IMR-90 (cell line): ENCODE results near the gene CSH1.
A peak's percentile ranks its signal among the peaks of the same experiment; 100 is the strongest.
"Not testable (repeated sequence)": the region's sequence is repeated elsewhere in the genome, so short reads cannot be mapped to it uniquely, and the experiment has no call there.

Experiments used
- BHLHE40 ChIP-seq: fragments of 150-350 bp; IDR thresholded peaks from 2 replicates; pipeline ENCODE4 v1.6.1; 2016; ENCODE audit warnings: mild to moderate bottlenecking, low read depth, low read length
- CEBPB ChIP-seq: IDR thresholded peaks from 2 replicates; pipeline ENCODE4 v1.6.1; 2012; ENCODE audit warnings: low read depth, low read length, improper control_type of control experiment
- CHD1 ChIP-seq: IDR thresholded peaks from 2 replicates; pipeline ENCODE4 v1.6.1; 2012; ENCODE audit warnings: low read depth, low read length, improper control_type of control experiment
- CTCF ChIP-seq: conservative IDR thresholded peaks from 2 replicates; pipeline ENCODE4 v1.5.1; 2012; ENCODE audit warnings: mild to moderate bottlenecking, low read depth, low read length, improper control_type of control experiment
- ELK1 ChIP-seq: fragments of 150-350 bp; IDR thresholded peaks from 2 replicates; pipeline ENCODE4 v1.6.1; 2016; ENCODE audit warnings: low read depth, mild to moderate bottlenecking, low read length, moderate library complexity, borderline replicate concordance
- FOS ChIP-seq: fragments of 150-350 bp; IDR thresholded peaks from 2 replicates; pipeline ENCODE4 v1.6.1; 2016; ENCODE audit warnings: low read depth, low read length
- MAFK ChIP-seq: IDR thresholded peaks from 2 replicates; pipeline ENCODE4 v1.6.1; 2012; ENCODE audit warnings: low read depth, low read length, improper control_type of control experiment
- MAZ ChIP-seq: IDR thresholded peaks from 2 replicates; pipeline ENCODE4 v1.6.1; 2012; ENCODE audit warnings: low read depth, mild to moderate bottlenecking, low read length, improper control_type of control experiment, moderate library complexity, borderline replicate concordance
- MXI1 ChIP-seq: IDR thresholded peaks from 2 replicates; pipeline ENCODE4 v1.6.1; 2012; ENCODE audit warnings: low read depth, mild to moderate bottlenecking, low read length, moderate library complexity, borderline replicate concordance
- POLR2A ChIP-seq: IDR thresholded peaks from 2 replicates; pipeline ENCODE4 v1.6.1; 2012; ENCODE audit warnings: mild to moderate bottlenecking, low read depth, low read length
- RAD21 ChIP-seq: IDR thresholded peaks from 2 replicates; pipeline ENCODE4 v1.6.1; 2012; ENCODE audit warnings: low read length, improper control_type of control experiment
- RCOR1 ChIP-seq: IDR thresholded peaks from 2 replicates; pipeline ENCODE4 v1.6.1; 2012; ENCODE audit warnings: mild to moderate bottlenecking, low read length, improper control_type of control experiment; ENCODE audit not compliant: insufficient replicate concordance
- SMC3 ChIP-seq: fragments of 150-350 bp; IDR thresholded peaks from 2 replicates; pipeline ENCODE4 v1.6.1; 2016; ENCODE audit warnings: low read depth, mild to moderate bottlenecking, antibody characterized with exemption, low read length, moderate library complexity
- USF2 ChIP-seq: fragments of 150-350 bp; IDR thresholded peaks from 2 replicates; pipeline ENCODE4 v1.6.1; 2017; ENCODE audit warnings: mild to moderate bottlenecking, antibody characterized with exemption, low read length, low read depth

GRCh38 chr17:63889026-63889848 lies 7.1 kb downstream of the CSH1 start:
- peak; percentile 37 for TF ChIP-seq CTCF
- not testable (repeated sequence) for TF ChIP-seq CEBPB, POLR2A, MAFK, USF2, BHLHE40, CHD1, RCOR1, MAZ, RAD21, ELK1, SMC3, MXI1, FOS
